H1 (cell line): Measurements from ENCODE around the gene GNB1.

Experiments
- CREB1 ChIP-seq: IDR thresholded peaks from 2 replicates; pipeline ENCODE4 v1.6.1; 2012; ENCODE audit warnings: inconsistent platforms
- CTCF ChIP-seq, 3 experiments: IDR thresholded peaks; 1 replicate in 2 of 3; 2 replicates in 1 of 3; pipeline versions ENCODE4 v1.5.1 to v1.6.1; 2011; ENCODE audit warnings: low read length in 3 of 3, mild to moderate bottlenecking in 3 of 3, inconsistent platforms in 2 of 3, low read depth in 1 of 3, moderate library complexity in 1 of 3; ENCODE audit not compliant: insufficient read depth in 1 of 3; ENCODE audit errors: control extremely low read depth in 1 of 3
- EP300 ChIP-seq, 2 experiments: IDR thresholded peaks; 1 replicate in 1 of 2; 2 replicates in 1 of 2; pipeline ENCODE4 v1.6.1; 2011 to 2012; ENCODE audit warnings: low read depth in 2 of 2, low read length in 2 of 2, mild to moderate bottlenecking in 2 of 2, borderline replicate concordance in 1 of 2, inconsistent platforms in 1 of 2, moderate library complexity in 1 of 2
- EZH2 ChIP-seq: fragments of 200-600 bp; sonication (generic); IDR thresholded peaks from 2 replicates; pipeline ENCODE4 v1.7.1; 2012; ENCODE audit warnings: low read depth, mild to moderate bottlenecking, moderate library complexity, low read length, inconsistent platforms; ENCODE audit not compliant: severe bottlenecking
- GABPA ChIP-seq: IDR thresholded peaks from 2 replicates; pipeline ENCODE4 v1.6.1; 2011; ENCODE audit warnings: mild to moderate bottlenecking, low read length, moderate library complexity, borderline replicate concordance; ENCODE audit not compliant: insufficient read depth
- POLR2A ChIP-seq, 2 experiments: IDR thresholded peaks; 1 replicate in 1 of 2; 2 replicates in 1 of 2; pipeline ENCODE4 v1.6.1; 2011; ENCODE audit warnings: low read depth in 2 of 2, low read length in 2 of 2, mild to moderate bottlenecking in 2 of 2; ENCODE audit errors: control extremely low read depth in 1 of 2
- POLR2AphosphoS5 ChIP-seq: IDR thresholded peaks from 2 replicates; pipeline ENCODE4 v1.6.1; 2011; ENCODE audit warnings: low read depth, low read length
- POU5F1 ChIP-seq: IDR thresholded peaks from 2 replicates; pipeline ENCODE4 v1.6.1; 2011; ENCODE audit warnings: low read depth, mild to moderate bottlenecking, low read length, moderate library complexity
- RBBP5 ChIP-seq: IDR thresholded peaks from 2 replicates; pipeline ENCODE4 v1.7.1; 2012; ENCODE audit warnings: low read depth, mild to moderate bottlenecking, inconsistent platforms, low read length, moderate library complexity, borderline replicate concordance
- TAF1 ChIP-seq: IDR thresholded peaks from 2 replicates; pipeline ENCODE4 v1.6.1; 2011; ENCODE audit warnings: mild to moderate bottlenecking, low read depth, low read length
- TEAD4 ChIP-seq: IDR thresholded peaks from 2 replicates; pipeline ENCODE4 v1.6.1; 2012; ENCODE audit warnings: low read depth, low read length, inconsistent platforms, mixed read lengths

- TF ChIP-seq POLR2A (IDR thresholded peaks at IDR 0.05; ENCODE audit: control extremely low read depth in 1 of 2, low read depth in 2 of 2, low read length in 2 of 2) (peak in 1 of 2 experiments; percentile 69; a peak in 1 of 3 replicates), TAF1 (peak; percentile 52; the same call in 1 of the 2 replicates), CTCF (IDR thresholded peaks at IDR 0.05; ENCODE audit: control extremely low read depth in 1 of 3, insufficient read depth in 1 of 3, low read depth in 1 of 3, low read length in 3 of 3) (peak in 2 of 3 experiments; percentile 27 to 53; a peak in 2 of 4 replicates), POU5F1 (no peak), RBBP5 (peak; percentile 42; the same call in 1 of the 2 replicates), POLR2AphosphoS5 (peak; percentile 58), CREB1 (no peak), GABPA (0 out of 2 replicates have a peak, but pooled peaks have one; percentile 4), TEAD4 (no peak), EZH2 (no peak), EP300 (IDR thresholded peaks at IDR 0.05; ENCODE audit: borderline replicate concordance in 1 of 2, low read depth in 2 of 2, low read length in 2 of 2) (no peak)
Measured at GRCh38 chr1:1778663-1779319, 112.1 kb downstream of the GNB1 start.
